ENCODE data around the gene LRCH2.

Gene LRCH2

DNA sequence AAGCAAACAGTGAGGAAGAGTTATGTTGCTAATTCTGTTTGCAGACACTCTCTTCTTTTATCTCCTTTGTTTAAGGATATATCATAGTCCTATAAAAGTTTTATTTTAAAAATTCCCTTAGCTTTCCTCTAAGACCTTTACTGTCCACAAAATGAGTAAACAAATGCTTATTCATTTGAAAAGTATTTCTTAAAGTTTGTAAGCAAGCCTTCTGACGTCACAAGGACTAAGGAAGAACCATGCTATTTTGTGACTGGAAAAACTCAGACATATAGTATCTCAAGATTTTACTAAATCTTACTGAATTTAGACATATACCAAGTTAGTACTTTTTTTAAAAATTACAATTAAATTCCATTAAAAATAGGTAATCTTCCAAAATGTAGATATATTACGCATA, 49.9 kb downstream of the LRCH2 start:
- no peaks in the 10 kb centered on the region for H3K36me3 Mint-ChIP-seq
- no peaks in the 10 kb centered on the region for H3K27me3 Mint-ChIP-seq
- H3K4me1 Mint-ChIP-seq: no peaks in the 10 kb centered on the region
- DNase-seq: no peak
- H3K9me3 Mint-ChIP-seq: peaks cover 2% of the 10 kb centered on the region
- no peak overlapping the region for H3K27ac Mint-ChIP-seq
- H3K4me3 Mint-ChIP-seq: no peak overlapping the region
- CTCF ChIA-PET: no interaction called here

DNA sequence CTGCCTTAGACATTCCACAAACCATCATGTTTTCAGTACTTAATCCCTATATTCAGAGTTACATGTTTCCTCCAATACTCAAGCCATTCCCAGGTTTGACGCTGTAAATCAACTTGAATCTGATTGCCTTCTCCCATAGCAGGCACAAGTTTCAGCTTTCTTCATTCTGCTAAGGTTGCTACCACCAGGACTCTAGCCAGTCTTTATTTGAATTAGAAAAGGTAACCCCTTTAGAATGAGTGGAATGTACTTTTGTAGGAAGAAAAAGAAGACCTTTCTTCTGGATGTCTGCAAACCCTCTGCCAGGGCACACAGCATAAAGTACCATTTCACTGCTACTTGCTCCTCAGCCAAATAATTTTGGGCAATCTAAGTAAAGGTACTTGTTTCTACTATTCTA, 55.4 kb downstream of the LRCH2 start:
- Mint-ChIP-seq H3K27ac (no peak overlapping the region), H3K36me3 (no peaks in the 10 kb centered on the region), H3K27me3 (no peaks in the 10 kb centered on the region), H3K9me3 (no peaks in the 10 kb centered on the region), H3K4me1 (no peaks in the 10 kb centered on the region), H3K4me3 (no peak overlapping the region)
- DNase-seq: no peak
- CTCF ChIA-PET: no interaction called here

DNA sequence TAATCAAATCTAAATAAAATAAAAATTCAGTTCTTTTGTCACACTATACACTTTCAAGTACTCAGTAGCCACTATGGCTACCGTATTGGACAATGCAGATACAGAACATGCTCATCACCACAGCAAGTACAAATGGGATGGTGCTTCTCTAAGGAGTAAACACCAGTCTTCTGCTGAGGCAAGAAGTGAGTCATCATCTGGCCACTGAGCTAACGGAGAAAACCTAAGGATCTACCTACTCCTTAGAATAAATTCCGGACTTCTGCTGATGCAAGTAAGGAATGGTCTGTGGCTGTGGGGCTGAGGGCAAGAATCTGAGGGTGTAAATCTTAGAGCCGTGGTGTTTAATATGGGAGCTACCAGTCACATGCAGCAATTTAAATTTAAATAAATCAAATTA, 56.0 kb downstream of the LRCH2 start:
- no peaks in the 10 kb centered on the region for H3K36me3 Mint-ChIP-seq
- no peaks in the 10 kb centered on the region for H3K27me3 Mint-ChIP-seq
- no peak overlapping the region for H3K4me3 Mint-ChIP-seq
- CTCF ChIA-PET: no interaction called here
- no peak overlapping the region for H3K27ac Mint-ChIP-seq
- H3K4me1 Mint-ChIP-seq: no peaks in the 10 kb centered on the region
- H3K9me3 Mint-ChIP-seq: no peaks in the 10 kb centered on the region
- DNase-seq: no peak

DNA sequence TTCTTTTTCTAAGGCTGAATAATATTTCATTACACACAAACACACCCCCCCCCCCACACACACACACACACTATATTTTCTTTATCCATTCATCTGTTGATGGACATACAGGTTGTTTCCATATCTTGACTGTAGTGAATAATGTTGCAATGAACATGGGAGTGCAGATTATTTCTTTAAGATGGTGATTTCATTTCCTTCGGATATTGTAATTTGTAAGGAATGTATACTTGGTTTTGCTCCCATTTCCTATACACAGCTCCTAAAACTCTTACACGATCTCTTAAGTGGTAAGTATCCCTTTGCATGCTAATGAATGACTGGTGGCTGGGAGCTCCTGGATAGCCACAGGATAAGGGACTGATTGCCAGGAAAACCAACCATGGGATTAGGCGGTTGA, 59.3 kb downstream of the LRCH2 start:
- CTCF ChIA-PET: no interaction called here
- Mint-ChIP-seq H3K36me3 (no peaks in the 10 kb centered on the region), H3K9me3 (no peaks in the 10 kb centered on the region), H3K4me3 (no peak overlapping the region), H3K27me3 (no peaks in the 10 kb centered on the region), H3K4me1 (no peaks in the 10 kb centered on the region), H3K27ac (no peak overlapping the region)
- DNase-seq: no peak

DNA sequence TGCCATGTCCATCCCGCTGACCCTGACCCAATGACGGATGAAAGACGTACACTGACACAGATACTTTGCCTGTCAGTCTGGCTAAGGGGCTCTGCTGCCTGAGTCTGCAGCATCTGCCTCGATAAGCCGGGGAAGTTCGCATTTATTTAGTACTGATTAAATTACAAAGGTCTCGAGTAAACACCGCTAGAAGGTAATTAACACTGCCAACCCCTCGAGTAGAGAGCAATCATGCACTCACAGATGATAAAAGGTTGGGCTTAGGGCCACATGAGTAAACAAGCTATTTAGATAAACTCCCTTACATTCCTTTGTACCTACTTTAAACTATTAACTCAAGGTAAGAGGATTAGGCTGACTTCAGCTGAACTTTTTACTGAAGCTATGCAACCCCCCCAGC, 60.7 kb downstream of the LRCH2 start:
- no peaks in the 10 kb centered on the region for H3K36me3 Mint-ChIP-seq
- H3K9me3 Mint-ChIP-seq: no peaks in the 10 kb centered on the region
- DNase-seq: no peak
- H3K4me1 Mint-ChIP-seq: no peaks in the 10 kb centered on the region
- H3K27me3 Mint-ChIP-seq: no peaks in the 10 kb centered on the region
- H3K4me3 Mint-ChIP-seq: no peak overlapping the region
- H3K27ac Mint-ChIP-seq: no peak overlapping the region
- CTCF ChIA-PET: no interaction called here

DNA sequence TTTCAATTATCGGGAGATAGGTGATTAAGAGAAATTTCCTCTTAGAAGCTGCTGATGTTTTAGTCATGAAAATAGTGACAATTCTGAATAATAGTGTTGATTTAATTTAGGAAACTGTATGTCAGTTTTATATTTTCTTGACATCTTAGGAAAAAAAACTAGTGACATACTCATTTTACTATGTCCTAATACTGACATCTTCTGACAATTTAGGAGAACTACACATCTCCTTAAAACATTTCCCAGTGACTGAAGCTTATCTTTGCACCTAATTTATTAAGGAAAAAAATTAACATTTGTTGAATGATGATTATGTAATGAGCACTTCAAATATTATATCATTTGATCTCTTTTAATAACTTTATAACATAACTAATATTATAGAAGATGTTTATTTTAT, 86.7 kb downstream of the LRCH2 start:
- Mint-ChIP-seq H3K27ac (no peak overlapping the region), H3K4me3 (no peak overlapping the region), H3K9me3 (no peaks in the 10 kb centered on the region), H3K27me3 (no peaks in the 10 kb centered on the region), H3K36me3 (no peaks in the 10 kb centered on the region), H3K4me1 (no peaks in the 10 kb centered on the region)
- CTCF ChIA-PET: interaction anchor here (0.6 kb wide), 1 partner anchor 134 kb away, joined by 3 read pairs; no protein-coding TSS in a partner anchor
- no peak for DNase-seq

DNA sequence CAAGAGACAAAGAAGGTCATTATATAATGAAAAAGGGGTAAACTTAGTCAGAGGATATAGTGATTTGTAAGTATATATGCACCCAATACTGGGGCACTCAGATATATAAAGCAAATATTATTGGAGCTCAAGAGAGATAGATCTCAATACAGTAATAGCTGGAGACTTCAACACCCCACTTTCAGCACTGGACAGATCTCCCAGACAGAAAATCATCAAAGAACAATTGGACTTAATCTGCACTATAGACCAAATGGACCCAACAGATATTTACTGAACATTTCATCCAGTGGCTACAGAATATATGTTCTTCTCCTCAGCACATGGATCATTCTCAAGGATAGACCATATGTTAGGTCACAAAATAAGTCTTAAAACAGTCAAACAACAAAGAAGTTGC, 91.8 kb downstream of the LRCH2 start:
- Mint-ChIP-seq H3K9me3 (no peaks in the 10 kb centered on the region), H3K36me3 (no peaks in the 10 kb centered on the region), H3K27ac (no peak overlapping the region), H3K4me1 (no peaks in the 10 kb centered on the region), H3K4me3 (no peak overlapping the region), H3K27me3 (no peaks in the 10 kb centered on the region)
- CTCF ChIA-PET: no interaction called here
- no peak for DNase-seq

DNA sequence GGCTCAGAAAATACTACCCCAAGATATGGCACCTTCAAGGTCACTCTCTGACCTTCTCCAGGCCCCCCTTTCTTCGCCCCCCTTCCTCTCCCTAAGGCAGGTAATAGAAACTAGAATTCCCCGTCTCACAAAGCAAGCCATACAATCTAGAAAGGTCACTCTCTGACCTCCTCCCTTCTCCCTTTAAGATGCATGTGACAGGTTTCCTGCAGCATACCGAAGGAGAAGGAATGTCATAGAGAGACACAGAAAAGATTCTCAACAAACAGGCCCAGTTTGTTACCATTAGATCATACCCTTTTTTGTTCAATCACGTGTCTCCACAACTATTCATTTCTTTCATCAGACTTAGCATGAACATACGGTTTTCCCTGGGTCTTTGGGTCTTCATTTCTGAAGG, 95.9 kb downstream of the LRCH2 start:
- no peak for DNase-seq
- no peak overlapping the region for H3K4me3 Mint-ChIP-seq
- H3K9me3 Mint-ChIP-seq: peaks cover 2% of the 10 kb centered on the region
- no peaks in the 10 kb centered on the region for H3K27me3 Mint-ChIP-seq
- no peak overlapping the region for H3K27ac Mint-ChIP-seq
- no peaks in the 10 kb centered on the region for H3K36me3 Mint-ChIP-seq
- CTCF ChIA-PET: no interaction called here
- no peaks in the 10 kb centered on the region for H3K4me1 Mint-ChIP-seq

DNA sequence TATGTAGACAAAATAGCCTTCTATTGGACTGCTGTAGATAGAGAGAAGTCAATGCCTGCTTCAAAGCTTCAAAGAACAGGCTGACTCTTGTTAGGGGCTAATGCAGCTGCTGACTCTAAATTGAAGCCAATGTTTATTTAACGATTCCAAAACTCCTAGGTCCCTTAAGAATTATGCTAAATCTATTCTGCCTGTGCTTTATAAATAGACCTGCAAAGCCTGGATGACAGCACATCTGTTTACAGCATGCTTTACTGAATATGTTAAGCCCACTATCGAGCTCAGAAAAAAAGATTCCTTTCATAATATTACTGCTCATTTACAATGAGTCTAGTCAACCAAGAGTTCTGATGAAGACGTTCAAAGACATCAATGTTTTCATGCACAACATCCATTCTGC, 99.5 kb downstream of the LRCH2 start:
- H3K4me3 Mint-ChIP-seq: no peak overlapping the region
- H3K36me3 Mint-ChIP-seq: no peaks in the 10 kb centered on the region
- no peaks in the 10 kb centered on the region for H3K4me1 Mint-ChIP-seq
- CTCF ChIA-PET: no interaction called here
- H3K9me3 Mint-ChIP-seq: peaks cover 4% of the 10 kb centered on the region
- H3K27me3 Mint-ChIP-seq: no peaks in the 10 kb centered on the region
- no peak overlapping the region for H3K27ac Mint-ChIP-seq
- DNase-seq: no peak

DNA sequence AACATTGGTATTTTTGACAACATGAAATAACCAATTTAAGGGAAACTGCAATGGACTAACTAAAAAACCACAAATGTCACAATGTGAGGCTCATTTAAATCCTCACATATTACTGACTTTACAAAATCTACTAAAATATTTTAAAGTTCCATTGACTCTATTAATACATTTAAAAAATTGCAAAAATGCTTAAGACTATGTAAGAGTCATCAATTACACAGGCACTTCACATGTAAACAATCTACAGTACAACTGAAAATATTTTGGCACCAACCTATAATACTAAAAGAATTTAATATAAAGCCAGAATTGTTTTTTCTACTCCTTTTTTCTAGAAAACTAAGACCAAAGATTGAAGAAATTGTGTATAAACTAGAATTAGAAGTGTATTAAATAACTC, 121.5 kb downstream of the LRCH2 start:
- H3K27me3 Mint-ChIP-seq: no peaks in the 10 kb centered on the region

DNA sequence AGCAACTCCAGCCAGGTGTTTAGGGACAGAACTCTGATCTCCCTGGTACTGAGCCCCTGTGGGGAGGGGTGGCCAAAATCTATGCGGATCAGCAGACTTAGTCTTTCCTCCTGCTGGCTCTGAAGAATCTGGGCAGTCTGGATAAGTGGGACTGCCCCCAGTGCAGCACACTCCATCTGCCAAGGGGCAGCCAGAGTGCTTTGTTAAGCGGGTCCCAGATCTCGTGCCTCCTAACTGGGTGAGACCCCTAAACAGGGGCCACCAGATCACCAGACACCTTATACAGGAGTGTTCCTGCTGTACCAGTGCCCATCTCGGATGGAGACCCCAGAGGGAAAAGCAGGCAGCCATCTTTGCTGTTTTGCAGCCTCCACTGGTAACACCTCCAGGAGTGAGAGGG, 135.0 kb downstream of the LRCH2 start:
- no peak for DNase-seq
- CTCF ChIA-PET: no interaction called here
- Mint-ChIP-seq H3K27me3 (no peaks in the 10 kb centered on the region), H3K9me3 (peaks cover 2% of the 10 kb centered on the region), H3K4me1 (no peaks in the 10 kb centered on the region), H3K36me3 (no peaks in the 10 kb centered on the region), H3K27ac (no peak overlapping the region), H3K4me3 (no peak overlapping the region)

More for the DNA sequence above, 121.5 kb downstream of the LRCH2 start:
- Mint-ChIP-seq H3K4me1 (no peaks in the 10 kb centered on the region), H3K27ac (no peak overlapping the region), H3K9me3 (no peaks in the 10 kb centered on the region), H3K36me3 (no peaks in the 10 kb centered on the region), H3K4me3 (no peak overlapping the region)
- no peak for DNase-seq
- CTCF ChIA-PET: no interaction called here

DNA sequence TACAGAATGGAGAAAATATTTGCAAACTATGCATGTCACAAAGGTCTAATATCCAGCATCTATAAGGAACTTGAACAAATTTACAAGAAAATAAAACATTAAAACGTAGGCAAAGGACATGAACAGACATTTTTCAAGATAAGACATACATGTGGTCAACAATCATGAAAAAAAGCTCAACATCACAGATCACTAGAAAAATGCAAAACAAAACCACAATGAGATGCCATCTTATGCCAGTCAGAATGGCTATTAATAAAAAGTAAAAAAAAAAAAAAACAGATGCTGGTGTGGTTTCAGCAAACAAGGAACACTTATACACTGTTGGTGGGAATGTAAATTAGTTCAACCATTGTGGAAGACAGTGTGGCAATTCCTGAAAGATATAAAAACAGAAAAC, 140.7 kb downstream of the LRCH2 start:
- DNase-seq: no peak
- CTCF ChIA-PET: no interaction called here
- no peak overlapping the region for H3K4me3 Mint-ChIP-seq
- H3K4me1 Mint-ChIP-seq: no peaks in the 10 kb centered on the region
- H3K27ac Mint-ChIP-seq: no peak overlapping the region
- no peaks in the 10 kb centered on the region for H3K27me3 Mint-ChIP-seq
- no peaks in the 10 kb centered on the region for H3K9me3 Mint-ChIP-seq
- no peaks in the 10 kb centered on the region for H3K36me3 Mint-ChIP-seq

DNA sequence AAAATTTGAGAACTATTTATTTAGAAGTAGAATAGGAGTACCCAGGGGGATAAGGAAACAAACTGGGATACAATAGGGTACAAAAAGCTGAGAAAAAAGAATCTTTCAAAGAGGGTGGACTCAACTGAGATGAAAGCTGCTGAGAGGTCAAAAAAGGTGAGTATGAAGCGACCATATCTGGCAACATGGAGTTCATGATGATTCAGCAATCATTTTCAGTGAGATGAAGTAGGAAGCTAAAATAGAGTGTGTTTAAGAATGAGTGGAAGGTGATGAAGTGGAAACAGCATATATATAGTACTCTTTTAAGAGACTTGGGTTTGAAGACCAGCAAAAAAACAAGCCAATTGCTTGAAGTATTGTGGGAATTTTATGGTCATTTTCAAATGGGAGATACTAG, 144.5 kb downstream of the LRCH2 start:
- no peak for DNase-seq
- no peak overlapping the region for H3K4me3 Mint-ChIP-seq
- H3K9me3 Mint-ChIP-seq: no peaks in the 10 kb centered on the region
- no peaks in the 10 kb centered on the region for H3K36me3 Mint-ChIP-seq
- no peaks in the 10 kb centered on the region for H3K4me1 Mint-ChIP-seq
- H3K27me3 Mint-ChIP-seq: no peaks in the 10 kb centered on the region
- H3K27ac Mint-ChIP-seq: no peak overlapping the region
- CTCF ChIA-PET: no interaction called here

DNA sequence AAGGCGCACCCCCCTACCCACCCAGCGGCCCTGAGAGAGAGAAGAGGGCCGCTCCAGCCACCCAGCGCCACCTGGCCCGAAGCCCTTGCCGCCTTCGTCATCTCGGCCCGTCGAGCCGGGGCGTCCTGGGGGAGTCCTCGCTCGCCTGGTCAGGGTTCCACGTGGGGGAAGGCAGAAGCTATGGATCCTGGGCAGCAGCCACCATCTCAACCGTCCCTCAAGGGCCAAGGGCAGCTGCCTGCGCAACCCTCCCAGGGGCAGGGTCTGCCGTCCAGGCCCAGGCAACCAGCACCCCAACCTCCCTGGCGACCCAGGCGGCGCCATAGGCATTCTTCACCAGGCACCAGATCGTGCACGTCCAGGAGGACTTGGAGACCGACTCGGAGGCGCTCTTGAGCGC, 165.0 kb downstream of the LRCH2 start:
- Mint-ChIP-seq H3K27me3 (no peaks in the 10 kb centered on the region), H3K4me1 (no peaks in the 10 kb centered on the region), H3K9me3 (peaks cover 3% of the 10 kb centered on the region), H3K36me3 (no peaks in the 10 kb centered on the region), H3K4me3 (no peak overlapping the region), H3K27ac (no peak overlapping the region)
- no peak for DNase-seq
- CTCF ChIA-PET: no interaction called here

DNA sequence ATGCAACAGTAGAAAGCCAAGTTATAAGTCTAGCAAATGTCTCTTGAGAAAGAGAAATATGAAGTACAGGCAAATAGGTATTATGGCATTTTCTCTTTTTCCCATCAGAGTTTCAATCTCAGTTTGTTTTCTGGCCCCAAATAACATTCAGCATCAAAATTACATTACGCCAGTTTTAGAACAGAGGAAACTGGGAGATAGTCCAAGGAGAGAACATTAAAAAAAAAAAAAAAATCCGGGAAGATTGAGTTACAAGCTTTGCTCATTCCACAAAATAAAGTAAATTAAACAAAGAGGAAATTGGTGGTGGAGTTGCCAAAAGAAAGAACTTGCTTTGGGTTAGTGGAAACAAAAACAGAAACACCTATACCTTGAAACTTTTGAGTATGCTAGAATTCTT, 166.1 kb downstream of the LRCH2 start:
- no peak for DNase-seq
- peaks cover 3% of the 10 kb centered on the region for H3K9me3 Mint-ChIP-seq
- H3K36me3 Mint-ChIP-seq: no peaks in the 10 kb centered on the region
- H3K27me3 Mint-ChIP-seq: no peaks in the 10 kb centered on the region
- H3K27ac Mint-ChIP-seq: no peak overlapping the region
- H3K4me3 Mint-ChIP-seq: no peak overlapping the region
- CTCF ChIA-PET: no interaction called here
- no peaks in the 10 kb centered on the region for H3K4me1 Mint-ChIP-seq

DNA sequence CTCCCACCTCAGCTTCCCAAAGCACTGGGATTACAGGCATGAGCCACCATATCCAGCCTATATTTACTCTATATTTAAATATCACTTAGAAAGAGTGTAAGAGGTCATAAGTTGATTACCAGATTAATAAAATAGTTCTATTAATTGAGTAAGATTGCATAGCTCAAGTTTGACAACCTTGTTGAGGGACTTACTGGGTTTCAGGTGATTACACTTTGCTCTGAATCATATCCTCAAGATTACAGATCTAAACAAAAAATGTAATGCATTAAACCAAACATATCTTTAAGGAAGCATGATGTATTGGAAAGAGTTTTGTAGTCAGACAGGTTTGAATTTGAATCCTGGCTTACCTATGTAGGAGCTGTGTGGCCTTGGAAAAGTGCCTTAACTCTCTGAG, 168.6 kb downstream of the LRCH2 start:
- DNase-seq: no peak
- no peaks in the 10 kb centered on the region for H3K36me3 Mint-ChIP-seq
- H3K9me3 Mint-ChIP-seq: peaks cover 7% of the 10 kb centered on the region
- H3K4me3 Mint-ChIP-seq: no peak overlapping the region
- no peak overlapping the region for H3K27ac Mint-ChIP-seq
- CTCF ChIA-PET: no interaction called here
- H3K27me3 Mint-ChIP-seq: no peaks in the 10 kb centered on the region
- no peaks in the 10 kb centered on the region for H3K4me1 Mint-ChIP-seq
